Right cardiac atrium (tissue), 5 donors: ENCODE data around the gene LRRC14B. TPM values are rescaled to one million over a fixed set of nuclear protein-coding genes. Genes with fewer than 3 reads are reported as not detected.

Experiments used
- ATAC-seq, 2 donors: fragments of 200-7000 bp; cut with Tn5 transposase; one replicate each; pipeline versions ENCODE4 v1.8.0 to v1.9.1; 2020; ENCODE audit warnings: moderate library complexity in 2 of 2, mild to moderate bottlenecking in 1 of 2
- DNase-seq, 3 donors: peaks; one replicate each; pipeline ENCODE4 v3.0.0-alpha.2; 2020
- H3K27ac ChIP-seq: one replicate; pipeline ENCODE4 v1.5.1; 2013; ENCODE audit warnings: mild to moderate bottlenecking, low read length, control low read depth, moderate library complexity
- H3K27me3 ChIP-seq: one replicate; pipeline ENCODE4 v1.6.1; 2013; ENCODE audit not compliant: control insufficient read depth, insufficient read depth
- H3K4me1 ChIP-seq: one replicate; pipeline ENCODE4 v1.6.1; 2013; ENCODE audit warnings: low read length; ENCODE audit not compliant: control insufficient read depth, insufficient read depth
- H3K4me3 ChIP-seq: one replicate; pipeline ENCODE4 v1.5.1; 2013; ENCODE audit warnings: low read length, control low read depth
- H3K9me3 ChIP-seq: one replicate; pipeline ENCODE4 v1.6.1; 2013; ENCODE audit warnings: low read length; ENCODE audit not compliant: control insufficient read depth
- WGBS: extraction: QIAGEN DNeasy Blood & Tissue Kit; methylation state at CpG from one replicate; pipeline ENCODE4 v1.1.7; 2013; 5-methylcytosine and 5-hydroxymethylcytosine counted together
- intact Hi-C, 4 donors: fragments of 100-400 bp; cut with DNase I; formaldehyde crosslinking; loops; one replicate each; pipeline versions ENCODE4 v1.11.0 to v1.14.0; 2022 to 2023
- polyA plus RNA-seq: library from polyadenylated mRNA; stranded (reverse); fragments of 200-250 nt; gene quantifications from one replicate; pipeline ENCODE4 v1.2.3, GENCODE V29; 2013
- total RNA-seq, 4 donors: library from RNA; stranded (reverse); fragmentation: NEBNext Ultra II Directional; extraction: Animal tissue kit (Norgen Biotek cat#: 25700); gene quantifications; one replicate each; pipeline ENCODE4 v1.2.1, GENCODE V29; 2021
- donor health status: healthy with polysubstance abuse.
- donor health status: DM: no; HTN: yes; CAD: no.
- donor health status: DM: no; HTN: no; CAD: no.
- donor health status: DM: no; HTN: yes; CAD: no; lungs with severe emphysema.
- donor health status: DM: yes; HTN: yes; CAD: no.

The LRRC14B gene
- total and polyA plus RNA-seq, 5 donors = 6.3 to 51.1 (median 38.1) TPM

DNA sequence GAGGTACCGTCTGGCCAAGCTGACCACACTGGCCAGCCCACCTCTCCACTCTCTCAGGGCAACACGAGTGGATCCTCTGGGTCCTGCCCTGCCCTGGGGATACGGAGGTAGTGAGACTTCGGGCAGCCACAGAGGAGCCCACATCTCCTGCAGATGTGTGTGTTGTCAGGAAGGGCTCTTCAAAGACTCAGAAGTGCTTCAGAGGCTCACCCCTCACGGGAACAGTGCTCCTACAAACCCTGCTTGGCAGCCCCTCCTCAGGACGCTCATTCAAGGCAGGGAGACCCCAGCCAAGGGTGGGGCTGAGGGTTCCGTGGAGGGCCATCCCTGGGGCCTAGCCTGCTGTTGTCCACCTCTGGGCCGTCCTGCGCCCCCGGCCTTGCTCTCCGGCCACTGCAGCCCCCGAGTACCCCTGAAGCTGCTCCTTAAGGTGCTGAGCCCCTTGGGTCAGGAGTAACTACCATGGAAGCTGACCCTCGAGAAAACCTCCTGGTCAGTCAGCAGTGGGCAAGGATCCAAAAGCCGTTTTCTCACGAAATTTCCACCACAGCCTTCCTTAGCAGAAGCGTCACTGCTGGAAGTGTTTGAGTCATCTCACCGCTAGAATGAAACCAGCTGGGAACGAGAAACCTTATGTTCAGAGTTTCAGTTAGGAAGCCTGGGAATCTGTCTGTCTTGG lies 23.2 kb upstream of the LRRC14B start:
- Histone ChIP-seq H3K27me3 (no peaks in the 10 kb centered on the region), H3K27ac (no peak overlapping the region), H3K4me3 (no peak overlapping the region), H3K4me1 (no peaks in the 10 kb centered on the region), H3K9me3 (no peaks in the 10 kb centered on the region)
- WGBS = 71% methylated on average over 18 of the region's 18 CpGs
- intact Hi-C loops = no loop called here
- ATAC-seq = no peak
- no peak for DNase-seq

DNA sequence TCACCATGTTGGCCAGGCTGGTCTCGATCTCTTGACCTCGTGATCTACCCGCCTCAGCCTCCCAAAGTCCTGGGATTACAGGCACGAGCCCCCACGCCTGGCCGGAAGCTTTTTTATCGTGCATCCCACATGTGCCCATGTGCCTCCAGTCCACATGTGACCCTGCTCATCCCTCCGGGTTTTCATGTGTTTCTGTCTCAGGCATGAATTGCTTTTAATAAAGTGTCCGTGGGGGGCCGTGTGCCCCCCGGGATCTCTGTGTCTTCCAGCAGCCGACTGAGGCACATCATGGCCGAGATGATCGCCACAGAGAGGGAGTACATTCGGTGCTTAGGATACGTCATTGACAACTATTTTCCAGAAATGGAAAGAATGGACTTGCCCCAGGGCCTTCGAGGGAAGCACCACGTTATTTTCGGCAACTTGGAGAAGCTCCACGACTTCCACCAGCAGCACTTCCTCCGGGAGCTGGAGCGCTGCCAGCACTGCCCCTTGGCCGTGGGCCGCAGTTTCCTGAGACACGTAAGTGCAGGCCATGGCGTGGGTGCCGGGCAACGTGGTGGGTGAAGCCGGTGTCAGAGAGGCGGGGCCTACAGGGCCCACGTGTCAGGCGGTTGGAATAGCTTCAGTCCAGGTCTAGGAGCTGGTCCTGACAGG lies 22.1 kb upstream of the LRRC14B start:
- Histone ChIP-seq H3K9me3 (no peaks in the 10 kb centered on the region), H3K27ac (no peak overlapping the region), H3K4me3 (no peak overlapping the region), H3K27me3 (no peaks in the 10 kb centered on the region), H3K4me1 (no peaks in the 10 kb centered on the region)
- intact Hi-C loops = no loop called here
- WGBS = 36% methylated on average over 32 of the region's 32 CpGs
- ATAC-seq (peak; percentile 93 to 96), DNase-seq (peak; percentile 91 to 93 (median 93))

DNA sequence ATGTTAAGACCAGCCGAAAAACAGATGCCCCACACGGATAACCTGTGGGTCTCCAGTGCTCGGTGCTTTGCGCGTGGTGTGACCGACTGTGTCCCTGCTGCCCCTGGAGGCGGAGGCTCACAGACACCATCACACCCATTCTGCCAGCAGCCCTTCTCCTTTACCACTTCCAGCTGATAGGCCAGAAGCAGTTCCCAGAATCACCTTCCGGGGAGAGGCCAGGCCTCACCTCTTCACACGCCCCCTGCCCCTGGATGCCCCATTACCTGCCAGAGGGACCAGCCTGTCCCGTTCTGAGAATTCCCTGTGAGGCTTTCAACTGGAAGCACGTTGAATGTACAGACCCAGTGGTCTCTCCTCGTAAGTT lies 21.6 kb upstream of the LRRC14B start:
- Histone ChIP-seq H3K27me3 (no peaks in the 10 kb centered on the region), H3K4me3 (no peak overlapping the region), H3K9me3 (no peaks in the 10 kb centered on the region), H3K4me1 (no peaks in the 10 kb centered on the region), H3K27ac (no peak overlapping the region)
- intact Hi-C loops = no loop called here
- DNase-seq (no peak), ATAC-seq (no peak)
- WGBS = 40% methylated on average over 12 of the region's 12 CpGs

DNA sequence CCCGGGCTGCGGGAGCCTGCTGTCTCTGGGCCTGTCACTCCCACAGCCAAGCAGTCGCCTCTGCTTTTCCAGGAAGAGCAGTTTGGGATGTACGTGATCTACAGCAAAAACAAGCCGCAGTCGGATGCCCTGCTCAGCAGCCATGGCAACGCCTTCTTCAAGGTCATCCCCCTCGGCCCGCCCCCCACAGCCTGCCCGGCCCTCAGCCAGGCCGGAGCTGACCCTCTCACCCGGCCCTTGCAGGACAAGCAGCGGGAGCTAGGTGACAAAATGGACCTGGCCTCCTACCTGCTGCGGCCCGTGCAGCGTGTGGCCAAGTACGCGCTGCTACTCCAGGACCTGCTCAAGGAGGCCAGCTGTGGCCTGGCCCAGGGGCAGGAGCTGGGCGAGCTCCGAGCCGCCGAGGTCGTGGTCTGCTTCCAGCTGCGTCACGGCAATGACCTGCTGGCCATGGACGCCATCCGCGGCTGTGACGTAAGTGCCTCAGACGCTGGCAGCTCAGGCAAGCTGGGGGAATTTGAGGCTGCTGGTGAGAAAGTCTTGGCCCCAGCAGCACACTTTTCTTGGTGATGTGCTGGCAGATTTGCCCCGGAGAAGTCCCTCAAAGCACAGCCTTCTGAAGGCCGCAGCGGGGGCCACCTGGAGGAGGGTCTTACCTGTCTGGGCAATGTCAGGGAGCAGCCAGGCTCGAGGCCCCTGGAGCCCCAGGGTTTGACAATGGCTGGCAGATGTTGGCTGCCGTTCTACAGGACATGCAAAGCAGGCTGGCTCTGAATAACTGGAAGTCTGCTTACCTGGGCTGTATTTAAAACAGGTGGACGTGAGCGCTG lies 20.1 kb upstream of the LRRC14B start:
- WGBS = 78% methylated on average over 37 of the region's 37 CpGs
- no peak overlapping the region for H3K27ac ChIP-seq
- intact Hi-C loops = no loop called here
- no peak for DNase-seq
- H3K27me3 ChIP-seq = no peaks in the 10 kb centered on the region
- peak in 1 of 2 donors; percentile 16 for ATAC-seq
- no peak overlapping the region for H3K4me3 ChIP-seq
- no peaks in the 10 kb centered on the region for H3K9me3 ChIP-seq
- no peaks in the 10 kb centered on the region for H3K4me1 ChIP-seq

DNA sequence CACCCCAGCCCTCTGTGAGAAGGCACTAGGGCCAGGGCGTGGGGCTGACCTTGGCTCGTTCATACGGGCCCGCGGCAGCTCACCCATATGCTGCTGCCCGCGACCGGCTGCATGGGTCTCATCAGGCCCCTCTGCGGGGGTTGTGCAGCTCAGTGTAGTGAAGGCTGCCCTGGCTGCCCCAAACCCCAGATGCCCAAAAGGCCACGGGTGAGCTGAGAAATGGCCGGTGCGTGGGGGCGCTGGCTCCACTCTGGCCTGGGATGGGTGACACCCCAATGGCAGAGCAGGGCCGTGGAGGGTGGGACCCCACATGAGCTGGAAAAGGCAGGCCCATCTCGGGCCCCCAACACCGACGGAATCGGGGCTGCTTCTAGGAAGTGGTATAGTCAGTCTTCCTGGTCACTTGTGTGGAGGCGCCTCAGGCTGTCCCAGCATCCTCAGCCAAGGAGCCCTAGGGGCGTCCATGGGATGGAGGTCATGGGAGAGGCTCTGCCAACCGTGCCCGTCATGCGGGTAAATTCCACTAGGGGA lies 19.4 kb upstream of the LRRC14B start:
- Histone ChIP-seq H3K27ac (no peak overlapping the region), H3K4me1 (no peaks in the 10 kb centered on the region), H3K4me3 (no peak overlapping the region), H3K9me3 (no peaks in the 10 kb centered on the region), H3K27me3 (no peaks in the 10 kb centered on the region)
- no peak for DNase-seq
- intact Hi-C loops = no loop called here
- 89% methylated on average over 23 of the region's 23 CpGs for WGBS
- no peak for ATAC-seq

DNA sequence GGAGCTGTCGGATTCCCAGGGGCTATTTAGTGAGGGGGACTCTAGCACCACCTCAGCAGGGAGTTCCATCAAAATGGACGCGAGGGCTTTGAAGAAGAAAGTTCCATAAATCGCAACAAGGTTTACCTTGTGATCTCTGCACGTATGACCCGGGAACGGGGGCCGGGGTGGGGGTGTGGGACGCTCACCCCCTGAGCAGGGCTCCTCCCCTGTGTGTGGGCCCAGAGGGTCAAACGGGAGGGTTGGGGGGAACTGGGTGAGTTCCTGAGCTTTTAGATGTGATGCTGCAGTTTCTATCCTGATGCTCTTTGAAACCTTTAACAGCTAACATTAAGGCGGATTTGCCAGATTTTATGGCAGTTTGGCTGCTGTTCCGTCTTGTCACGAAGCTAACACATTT lies 18.9 kb upstream of the LRRC14B start:
- 86% methylated on average over 13 of the region's 13 CpGs for WGBS
- intact Hi-C loops = no loop called here

DNA sequence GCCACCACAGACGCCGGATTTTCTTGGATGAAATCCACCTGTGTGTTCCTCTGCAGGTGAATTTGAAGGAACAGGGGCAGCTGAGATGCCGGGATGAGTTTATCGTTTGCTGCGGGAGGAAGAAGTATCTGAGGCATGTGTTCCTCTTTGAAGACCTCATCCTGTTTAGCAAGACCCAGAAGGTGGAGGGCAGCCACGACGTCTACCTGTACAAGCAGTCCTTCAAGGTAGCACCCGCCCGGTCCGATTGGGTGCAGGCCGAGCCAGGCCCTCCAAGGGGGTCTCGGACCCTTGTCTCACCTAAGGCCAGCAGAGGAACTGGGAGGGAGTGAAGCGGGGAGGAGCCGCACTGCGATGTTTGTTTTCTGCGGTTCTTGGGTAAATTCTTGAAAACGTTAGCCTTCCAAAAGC lies 18.4 kb upstream of the LRRC14B start:
- Histone ChIP-seq H3K4me1 (no peaks in the 10 kb centered on the region), H3K9me3 (no peaks in the 10 kb centered on the region), H3K27ac (no peak overlapping the region), H3K27me3 (no peaks in the 10 kb centered on the region), H3K4me3 (no peak overlapping the region)
- ATAC-seq (no peak), DNase-seq (no peak)
- WGBS = 78% methylated on average over 17 of the region's 17 CpGs
- intact Hi-C loops = no loop called here

More for the DNA sequence above, 18.9 kb upstream of the LRRC14B start:
- H3K9me3 ChIP-seq = no peaks in the 10 kb centered on the region
- no peak for DNase-seq
- no peak for ATAC-seq
- no peak overlapping the region for H3K4me3 ChIP-seq
- H3K27ac ChIP-seq = no peak overlapping the region
- H3K4me1 ChIP-seq = no peaks in the 10 kb centered on the region
- H3K27me3 ChIP-seq = no peaks in the 10 kb centered on the region

DNA sequence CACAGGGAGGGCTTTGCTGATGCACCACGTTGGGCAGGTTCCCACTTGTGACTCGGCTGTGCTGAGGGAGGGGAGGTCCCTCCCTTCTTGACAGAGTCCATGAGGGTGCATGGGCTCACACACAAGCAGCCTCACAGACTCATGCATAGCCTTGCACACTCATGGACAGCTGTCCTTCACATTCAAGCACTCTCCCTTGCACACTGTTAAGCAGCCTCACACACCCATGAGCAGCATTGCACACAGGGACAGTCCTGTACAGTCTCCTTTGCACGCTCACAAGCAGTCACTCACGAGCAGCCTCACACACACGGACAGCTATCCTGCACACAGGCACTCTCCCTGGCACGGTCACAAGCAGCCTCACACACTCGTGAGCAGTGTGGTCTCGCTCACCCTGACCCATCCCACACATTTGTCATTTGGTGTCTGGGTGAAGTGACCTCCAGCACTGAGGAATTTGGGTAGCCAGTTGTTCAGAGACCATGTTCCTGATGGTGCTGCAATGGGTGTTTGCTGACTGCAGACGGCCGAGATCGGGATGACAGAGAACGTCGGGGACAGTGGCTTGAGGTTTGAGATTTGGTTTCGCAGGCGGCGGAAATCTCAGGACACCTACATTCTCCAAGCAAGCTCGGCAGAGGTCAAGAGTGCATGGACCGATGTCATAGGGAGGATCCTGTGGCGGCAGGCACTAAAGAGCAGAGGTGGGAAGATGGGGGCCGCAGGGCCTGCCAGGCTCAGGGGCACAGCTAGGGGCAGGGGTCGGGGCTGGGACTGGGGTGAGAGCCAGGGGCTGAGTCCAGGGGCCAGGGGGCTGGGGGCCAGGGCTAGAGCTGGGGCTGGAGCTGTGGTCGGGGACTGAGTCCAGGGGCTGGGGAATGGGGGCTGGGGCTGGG lies 17.7 kb upstream of the LRRC14B start:
- 81% methylated on average over 22 of the region's 22 CpGs for WGBS
- DNase-seq (no peak), ATAC-seq (no peak)
- Histone ChIP-seq H3K4me1 (no peaks in the 10 kb centered on the region), H3K4me3 (no peak overlapping the region), H3K27ac (no peak overlapping the region), H3K27me3 (no peaks in the 10 kb centered on the region), H3K9me3 (no peaks in the 10 kb centered on the region)
- intact Hi-C loops = no loop called here

DNA sequence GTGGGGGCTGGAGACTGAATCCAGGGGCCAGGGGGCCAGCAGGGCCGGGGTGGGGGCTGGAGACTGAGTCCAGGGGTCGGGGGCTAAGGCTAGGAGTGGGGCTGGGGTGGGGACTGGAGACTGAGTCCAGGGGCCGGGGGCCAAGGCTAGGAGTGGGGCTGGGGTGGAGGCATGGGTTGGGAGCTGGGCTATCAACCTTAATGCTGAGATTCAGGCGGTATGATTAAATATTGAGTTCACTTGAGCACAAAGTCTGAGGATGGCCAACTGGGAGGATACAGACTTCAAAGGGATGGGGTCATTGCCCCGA lies 17.0 kb upstream of the LRRC14B start:
- no peaks in the 10 kb centered on the region for H3K4me1 ChIP-seq
- no peaks in the 10 kb centered on the region for H3K27me3 ChIP-seq
- 92% methylated on average over 5 of the region's 5 CpGs for WGBS
- intact Hi-C loops = no loop called here
- no peak overlapping the region for H3K4me3 ChIP-seq
- DNase-seq (no peak), ATAC-seq (no peak)
- no peak overlapping the region for H3K27ac ChIP-seq
- no peaks in the 10 kb centered on the region for H3K9me3 ChIP-seq

DNA sequence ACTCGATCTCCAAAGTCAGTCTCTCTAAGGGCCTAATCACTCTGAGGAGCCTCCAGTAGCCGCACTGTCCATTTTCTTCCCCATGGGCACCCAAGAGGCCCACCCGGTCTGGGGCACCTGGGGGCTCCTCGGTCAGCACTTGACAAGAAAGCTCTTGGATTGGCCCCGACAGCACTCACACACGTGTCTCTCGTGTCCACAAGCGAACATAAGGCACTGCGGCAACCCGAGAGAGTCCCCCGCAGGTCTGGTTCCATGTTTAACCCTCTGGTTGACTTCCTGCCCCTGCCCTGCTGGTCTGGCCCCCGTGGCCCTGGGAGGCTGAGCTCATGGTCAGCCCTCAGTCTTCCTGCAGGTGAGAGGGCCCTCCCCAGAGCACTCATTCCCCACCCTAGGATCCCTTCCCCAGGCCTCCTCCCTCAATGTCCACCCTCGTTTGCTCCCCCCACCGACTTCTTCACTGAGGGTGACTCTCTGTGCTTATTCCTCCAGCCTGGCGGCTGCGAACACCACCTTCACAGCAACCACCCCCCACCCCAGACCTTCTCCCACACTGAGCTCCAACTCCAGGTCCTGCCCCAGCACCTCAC lies 16.3 kb upstream of the LRRC14B start:
- Histone ChIP-seq H3K4me1 (no peaks in the 10 kb centered on the region), H3K4me3 (no peak overlapping the region), H3K27me3 (no peaks in the 10 kb centered on the region), H3K9me3 (no peaks in the 10 kb centered on the region), H3K27ac (no peak overlapping the region)
- intact Hi-C loops = no loop called here
- DNase-seq (no peak), ATAC-seq (no peak)
- WGBS = 89% methylated on average over 16 of the region's 16 CpGs
